Stimulated activated CD4-positive, alpha-beta T cell treated with anti-CD3 and anti-CD28 coated beads, Interleukin-12 subunit alpha, Interleukin-12 subunit beta, amount 100 ng/mL, for 4 hours (primary cell): ENCODE data around the gene C2orf72.
"Not testable (repeated sequence)": the region's sequence is repeated elsewhere in the genome, so short reads cannot be mapped to it uniquely, and the experiment has no call there.

Experiments used
- DNase-seq: peaks from one replicate; pipeline ENCODE4 v3.0.0-alpha.2; 2020

C2orf72 gene

DNA sequence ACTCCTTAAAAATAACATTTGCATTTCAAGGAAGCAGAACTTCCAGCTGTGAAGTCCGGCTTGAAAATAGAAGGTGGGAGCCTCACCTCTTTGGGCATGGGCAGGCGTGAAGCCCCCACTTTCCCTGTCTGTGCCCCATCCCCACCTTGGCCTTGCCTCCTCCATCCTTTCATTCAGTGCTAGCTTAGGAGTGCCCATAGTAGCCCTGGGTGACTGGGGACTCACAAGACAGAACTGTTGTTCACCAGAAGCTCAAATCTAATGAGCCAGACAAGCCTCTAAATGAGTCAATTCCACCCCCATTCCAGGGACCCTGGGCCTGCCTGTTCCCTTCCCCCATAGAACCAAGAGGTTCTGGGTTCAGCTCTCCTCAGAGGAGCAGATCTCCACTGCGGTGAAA is 21.4 kb upstream of the C2orf72 start:
- no peak for DNase-seq

DNA sequence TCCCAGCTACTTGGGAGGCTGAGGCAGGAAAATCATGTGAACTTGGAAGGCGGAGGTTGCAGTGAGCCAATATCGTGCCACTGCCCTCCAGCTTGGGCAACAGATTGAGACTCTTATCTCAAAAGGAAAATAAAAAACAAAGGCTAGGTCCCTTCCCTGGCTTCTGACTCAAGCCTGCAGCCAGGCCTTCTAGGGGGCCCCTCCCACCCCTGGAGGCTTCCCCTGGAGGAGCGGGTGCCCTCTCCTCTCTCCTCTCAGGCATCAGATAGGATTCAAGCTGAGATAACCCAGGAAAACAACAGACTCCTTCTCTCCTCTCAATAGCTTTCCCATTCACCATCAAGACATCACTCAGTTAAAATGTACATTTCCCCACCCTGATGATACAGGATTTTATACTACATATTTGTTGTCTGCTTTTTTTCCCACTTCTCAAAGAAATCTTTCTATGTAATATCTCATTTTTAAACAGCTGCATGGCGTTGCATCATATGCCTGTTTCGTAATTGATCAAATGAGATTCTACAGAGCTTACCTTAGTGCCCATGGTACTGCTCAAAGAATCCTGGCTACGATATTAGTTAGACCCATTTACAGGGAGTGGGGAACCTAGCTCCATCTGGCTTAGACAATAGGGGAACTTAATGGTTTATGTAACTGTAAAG is 20.6 kb upstream of the C2orf72 start:
- DNase-seq: no peak

DNA sequence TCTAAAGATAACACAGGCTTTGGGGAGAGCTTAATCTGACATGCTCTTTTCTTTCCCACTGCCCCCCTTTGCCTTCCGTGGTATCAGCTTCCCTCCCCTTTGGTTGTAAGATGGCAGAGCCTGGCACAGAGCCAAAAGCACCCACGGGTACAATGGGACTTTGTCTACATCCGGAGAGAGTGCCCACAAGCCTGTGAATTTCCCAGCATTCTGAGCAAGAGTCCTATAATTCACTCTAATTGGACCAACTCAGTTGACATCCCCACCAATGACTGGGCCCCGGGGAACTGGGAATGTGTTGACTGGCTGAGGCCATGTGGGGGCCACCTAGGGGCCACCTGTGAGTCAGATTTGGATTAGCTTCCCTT is 20.1 kb upstream of the C2orf72 start:
- no peak for DNase-seq

DNA sequence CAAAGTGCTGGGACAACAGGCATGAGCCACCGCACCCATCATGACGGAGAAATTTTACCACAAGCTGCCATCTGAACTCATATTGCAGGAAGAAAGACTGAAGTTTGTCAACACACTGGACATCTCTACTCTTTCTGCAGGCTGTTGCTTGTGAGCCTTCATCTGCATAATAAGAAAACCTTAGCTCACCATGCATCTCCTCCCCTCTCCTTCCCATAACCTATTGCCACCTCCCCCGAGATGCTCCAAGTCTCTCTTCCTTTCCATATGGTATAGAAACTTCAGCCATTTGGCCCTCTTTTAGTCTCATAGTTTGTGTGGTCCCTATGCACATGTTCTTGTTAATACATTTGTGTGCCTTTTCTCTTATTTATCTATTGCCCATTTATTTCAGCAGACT is 19.1 kb upstream of the C2orf72 start:
- no peak for DNase-seq

DNA sequence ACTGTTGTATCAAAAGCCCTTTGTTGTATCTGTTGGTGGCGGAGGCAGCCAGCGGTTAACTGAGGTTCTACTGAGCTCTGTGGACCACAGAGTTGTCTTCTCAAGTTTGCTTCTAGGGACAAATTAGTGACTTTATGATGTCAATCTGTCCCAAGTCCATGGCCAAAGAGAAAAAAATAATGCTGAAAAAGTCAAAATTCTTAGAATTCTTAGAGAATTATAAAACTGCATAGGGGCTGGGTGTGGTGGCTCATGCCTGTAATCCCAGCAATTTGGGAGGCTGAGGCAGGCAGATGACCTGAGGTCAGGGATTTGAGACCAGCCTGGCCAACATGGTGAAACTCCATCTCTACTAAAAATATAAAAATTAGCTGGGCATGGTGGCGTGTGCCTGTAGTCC is 12.3 kb upstream of the C2orf72 start:
- not testable (repeated sequence) for DNase-seq

DNA sequence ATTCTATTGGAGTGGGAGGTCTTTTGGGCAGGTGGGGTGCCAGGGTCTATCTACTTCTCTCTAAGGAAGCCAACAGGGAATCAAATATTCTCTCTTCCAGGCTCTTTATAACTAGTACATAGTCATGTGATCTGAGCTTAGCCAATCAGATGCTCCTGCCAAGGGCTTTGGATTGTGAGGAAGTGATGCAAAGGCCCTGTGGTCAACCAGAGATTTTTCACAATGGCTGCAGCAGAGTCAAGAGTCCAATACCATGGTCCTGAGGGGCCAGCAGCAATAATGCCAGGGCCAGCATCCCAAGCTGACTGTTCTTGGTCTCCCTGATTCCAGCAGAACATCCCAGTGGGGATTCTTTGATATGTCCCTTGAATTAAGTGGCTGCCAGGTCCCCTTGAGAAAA is 8.4 kb upstream of the C2orf72 start:
- no peak for DNase-seq

DNA sequence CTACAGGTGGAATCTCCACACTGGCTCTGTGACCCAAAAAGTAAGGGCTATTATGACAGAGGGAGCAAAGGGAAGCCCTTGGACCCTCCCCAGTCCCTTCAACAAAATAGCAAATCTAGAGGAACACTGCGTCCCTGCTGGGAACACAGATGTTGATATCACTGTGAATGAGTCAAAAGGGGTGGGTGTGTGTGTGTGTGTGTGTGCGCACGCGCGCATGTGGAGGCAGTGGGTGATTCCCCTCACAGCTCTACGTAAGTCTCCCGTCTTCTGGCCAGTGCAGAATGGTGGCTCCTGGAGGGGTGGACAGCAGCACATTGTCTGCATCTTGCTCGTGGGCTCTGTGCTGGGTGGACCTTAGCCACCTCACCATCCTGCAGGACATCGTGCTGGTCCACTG is 7.8 kb upstream of the C2orf72 start:
- DNase-seq: no peak

DNA sequence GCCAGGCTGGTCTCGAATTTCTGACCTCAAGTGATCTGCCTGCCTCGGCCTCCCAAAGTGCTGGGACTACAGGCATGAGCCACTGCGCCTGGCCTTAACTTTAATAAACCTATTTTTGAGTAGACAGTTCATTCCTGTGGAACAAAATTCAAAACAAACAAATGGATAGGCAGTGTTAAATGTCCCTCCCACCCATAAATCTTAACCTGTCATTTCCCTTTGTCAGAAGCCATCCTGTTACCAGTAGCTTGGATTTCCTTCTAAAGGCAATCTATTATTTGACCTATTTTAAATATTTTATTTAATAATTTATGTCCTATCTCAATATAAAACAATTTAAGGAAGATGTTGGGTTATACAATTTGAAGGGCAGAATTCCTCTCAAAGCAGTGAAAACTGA is 6.6 kb upstream of the C2orf72 start:
- DNase-seq: no peak

DNA sequence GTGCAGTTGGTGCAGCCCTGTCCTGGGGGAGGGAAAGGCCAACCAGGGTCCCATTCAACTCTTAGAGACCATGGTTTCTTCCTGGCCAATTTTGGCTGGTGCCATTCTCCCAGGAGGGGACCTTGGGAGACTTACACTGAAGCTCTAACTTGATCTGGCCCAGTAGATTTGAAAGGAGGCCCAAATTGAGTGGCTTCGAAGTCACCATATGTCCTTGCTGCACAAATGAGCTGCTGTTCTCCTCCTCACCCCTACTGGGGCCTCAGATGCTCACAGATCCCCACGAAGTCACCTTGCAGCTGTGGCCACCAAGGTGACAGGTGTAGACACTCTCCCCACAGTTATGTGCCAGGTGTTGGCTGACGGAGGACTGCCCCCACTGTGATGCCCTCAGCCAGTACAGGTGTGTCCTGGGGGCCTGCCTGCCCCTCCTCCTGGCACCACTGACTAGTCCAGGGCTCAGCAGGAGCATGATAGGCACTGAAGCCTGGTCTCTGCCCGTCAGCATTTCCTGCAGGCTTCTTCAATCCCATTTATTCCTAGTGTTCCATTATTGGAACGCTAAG is 4.7 kb upstream of the C2orf72 start:
- DNase-seq: no peak

DNA sequence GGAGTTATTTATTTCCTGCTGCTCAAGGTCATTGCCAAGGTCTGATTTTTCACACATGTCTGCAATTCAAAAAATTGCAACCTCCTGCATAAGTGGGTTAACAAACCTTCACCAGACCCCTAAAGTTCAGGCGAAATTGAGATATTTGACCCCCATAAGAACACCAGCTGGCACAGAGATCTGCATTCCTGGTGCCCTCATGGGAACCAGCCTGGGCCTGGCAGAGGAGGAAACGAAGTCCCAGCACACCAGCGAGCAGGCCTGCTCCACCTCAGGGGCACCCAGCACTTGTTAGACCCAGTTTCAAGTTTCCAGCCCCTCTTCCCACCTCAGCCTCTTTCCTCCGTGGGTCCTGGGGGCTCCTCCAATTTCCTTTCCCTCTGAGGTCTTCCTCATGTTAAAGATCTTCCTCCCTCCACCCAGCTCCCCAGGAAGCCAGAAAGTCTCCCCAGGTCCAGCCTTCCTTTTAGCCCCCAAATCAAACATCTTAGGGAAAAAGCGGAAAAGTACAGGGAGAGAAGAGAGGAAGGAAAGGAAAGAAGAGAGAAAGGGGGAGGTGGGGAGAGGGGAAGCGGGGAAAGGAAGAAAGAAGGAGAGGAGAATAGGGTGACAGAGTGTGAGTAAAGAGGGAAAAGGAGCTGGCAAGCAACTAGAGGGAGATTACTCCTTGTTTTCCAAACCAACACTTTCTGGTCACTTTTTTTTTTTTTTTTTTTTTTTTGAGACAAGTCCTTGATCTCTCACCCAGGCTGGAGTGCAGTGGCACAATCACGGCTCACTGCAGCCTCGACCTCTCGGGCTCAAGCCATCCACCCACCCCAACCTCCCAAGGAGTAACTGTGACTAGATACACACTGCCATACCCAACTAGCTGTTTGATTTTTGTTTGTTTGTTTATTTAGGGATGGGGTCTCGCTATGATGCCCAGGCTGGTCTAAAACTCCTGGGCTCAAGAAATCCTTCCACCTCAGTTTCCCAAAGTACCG is 3.9 kb upstream of the C2orf72 start:
- DNase-seq: no peak

DNA sequence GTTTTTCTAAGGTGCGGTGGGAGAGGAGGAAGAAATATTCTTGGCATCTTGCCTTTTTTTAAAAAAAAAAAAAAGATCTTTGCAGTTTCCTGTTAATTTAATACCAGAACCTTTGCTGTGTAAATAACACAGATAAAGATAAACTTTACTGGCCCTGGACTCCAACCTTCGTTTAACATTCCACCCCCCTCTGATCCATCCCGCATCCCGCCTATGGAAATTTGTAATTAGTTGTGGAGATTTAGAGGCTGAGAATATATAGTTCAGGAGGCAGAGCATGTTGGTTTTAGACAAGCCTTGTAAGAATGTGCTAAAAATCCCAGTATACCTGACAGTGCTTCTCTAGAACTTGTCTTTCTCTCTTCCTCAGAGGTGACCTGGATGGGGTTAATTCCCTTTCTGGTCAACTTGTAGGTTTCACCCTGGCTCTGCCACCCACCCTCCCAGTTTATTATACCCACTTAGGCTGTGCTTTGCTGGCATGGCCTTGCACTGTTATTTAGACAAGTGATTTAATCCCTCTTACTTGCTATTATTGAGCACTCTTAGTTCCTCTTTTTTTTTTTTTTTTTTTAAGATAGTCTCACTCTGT is 2.9 kb upstream of the C2orf72 start:
- DNase-seq: no peak

DNA sequence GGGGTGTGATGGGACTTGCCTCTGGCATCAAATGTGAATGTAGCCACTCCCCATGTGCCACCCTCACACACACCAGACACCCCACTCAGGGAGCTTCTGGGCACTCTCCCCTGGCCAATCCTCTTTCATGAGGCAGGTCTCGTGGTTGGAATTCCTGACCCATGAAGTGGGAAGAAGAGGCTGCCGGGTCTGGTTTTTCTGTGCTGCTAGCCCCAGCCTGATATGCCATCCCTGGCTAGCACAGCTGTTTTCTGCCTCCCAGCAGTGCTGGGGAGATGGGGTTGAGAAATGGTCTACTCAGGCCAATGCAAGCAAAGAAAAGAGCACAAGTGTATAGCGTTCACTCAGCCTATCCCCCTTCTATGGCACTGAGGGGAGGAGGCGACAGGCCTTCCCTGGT is 1.2 kb upstream of the C2orf72 start:
- DNase-seq: no peak

DNA sequence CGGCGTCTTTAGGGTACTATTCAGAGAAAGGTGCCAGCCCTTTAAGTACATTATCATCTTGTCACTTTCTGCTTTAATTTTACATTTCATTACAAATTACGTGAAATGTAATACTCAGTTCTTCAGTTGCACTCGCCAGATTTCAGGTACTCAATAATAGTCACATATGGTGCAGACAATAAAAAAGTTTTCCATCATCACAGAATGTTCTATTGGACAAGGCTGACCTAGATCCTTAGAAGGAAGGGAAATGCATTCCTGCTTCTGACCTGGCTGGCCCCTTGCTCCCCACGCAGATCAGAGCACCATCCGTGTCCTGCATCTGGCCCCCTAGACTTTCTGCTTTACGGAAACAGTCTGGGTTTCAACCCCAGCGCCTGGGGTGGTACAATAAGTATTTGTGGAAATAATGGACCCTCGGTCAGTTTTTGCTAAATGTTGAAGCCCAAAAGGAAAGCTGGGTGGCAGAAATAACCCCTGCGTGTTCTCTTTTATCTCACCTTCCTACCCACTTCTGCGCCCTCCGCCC is 681 bp upstream of the C2orf72 start:
- no peak for DNase-seq

DNA sequence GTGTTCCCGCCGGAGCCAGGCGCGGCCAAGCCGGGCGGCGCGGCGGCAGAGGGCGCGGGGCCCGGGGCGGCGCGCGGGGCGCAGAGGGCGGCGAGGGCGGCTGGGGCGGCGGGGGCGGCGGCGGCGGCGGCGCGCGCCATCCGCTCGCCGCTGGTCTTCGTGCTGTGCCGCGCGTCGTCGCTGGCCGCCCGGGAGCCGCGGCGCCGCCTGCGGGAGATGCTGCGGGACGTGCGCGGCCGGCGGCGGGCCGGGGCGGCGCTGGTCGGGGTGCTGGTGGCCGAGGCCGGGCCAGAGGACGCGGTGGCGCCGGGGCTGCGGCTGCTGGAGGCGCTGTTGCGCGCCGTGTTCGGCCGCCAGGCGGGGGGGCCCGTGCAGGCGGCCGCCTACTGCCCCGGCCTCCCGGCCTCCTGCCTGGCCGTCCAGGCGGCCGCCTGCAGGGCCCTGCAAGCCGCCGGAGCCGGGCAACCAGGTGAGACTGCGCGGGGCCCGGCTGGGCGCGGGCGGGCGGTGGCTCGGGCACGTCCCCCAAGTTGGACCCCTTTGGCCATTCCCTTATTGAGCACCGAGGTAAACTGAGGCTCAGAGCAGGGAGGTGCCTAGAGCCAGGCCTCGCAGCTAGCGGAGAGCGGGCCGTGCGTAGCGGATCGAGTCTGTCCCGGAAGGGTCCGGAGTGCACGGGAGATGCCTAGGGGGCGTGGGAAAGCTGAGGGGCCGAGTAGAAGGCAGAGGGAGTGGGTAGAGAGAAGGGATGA is 584 bp downstream of the C2orf72 start:
- DNase-seq: no peak

DNA sequence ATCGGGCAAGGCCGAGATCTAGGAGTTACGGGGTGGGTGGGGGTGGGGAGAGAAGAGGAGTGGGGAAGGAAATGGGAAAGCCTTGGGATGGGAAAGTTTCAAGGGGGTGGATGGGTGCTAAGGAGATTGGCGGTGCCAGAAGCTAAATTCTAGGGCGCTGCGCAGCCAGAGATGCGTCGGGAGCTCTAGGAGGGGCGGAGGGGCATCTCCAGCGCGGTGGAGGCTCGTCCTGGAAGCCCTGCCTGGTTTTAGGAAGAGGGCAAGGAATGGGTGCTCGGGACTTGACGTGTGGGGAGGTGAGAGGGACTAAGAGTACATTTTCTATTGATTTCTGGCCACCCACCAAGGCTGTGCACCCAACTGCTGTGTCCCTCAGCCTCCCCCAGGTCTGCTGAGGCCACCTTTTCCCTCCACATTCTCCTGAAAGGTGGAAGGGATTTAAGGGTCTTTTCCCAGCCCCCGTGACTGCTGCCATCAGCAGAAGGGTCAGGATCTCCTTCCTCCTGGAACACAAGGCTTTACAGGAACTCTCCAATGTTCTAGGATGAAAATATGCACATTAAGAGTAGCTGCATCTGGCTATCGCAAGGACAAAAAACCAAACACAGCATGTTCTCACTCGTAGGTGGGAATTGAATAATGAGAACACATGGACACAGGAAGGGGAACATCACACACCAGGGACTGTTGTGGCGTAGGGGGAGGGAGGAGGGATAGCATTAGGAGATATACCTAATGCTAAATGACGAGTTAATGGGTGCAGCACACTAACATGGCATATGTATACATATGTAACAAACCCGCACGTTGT is 1.4 kb downstream of the C2orf72 start:
- DNase-seq: no peak

DNA sequence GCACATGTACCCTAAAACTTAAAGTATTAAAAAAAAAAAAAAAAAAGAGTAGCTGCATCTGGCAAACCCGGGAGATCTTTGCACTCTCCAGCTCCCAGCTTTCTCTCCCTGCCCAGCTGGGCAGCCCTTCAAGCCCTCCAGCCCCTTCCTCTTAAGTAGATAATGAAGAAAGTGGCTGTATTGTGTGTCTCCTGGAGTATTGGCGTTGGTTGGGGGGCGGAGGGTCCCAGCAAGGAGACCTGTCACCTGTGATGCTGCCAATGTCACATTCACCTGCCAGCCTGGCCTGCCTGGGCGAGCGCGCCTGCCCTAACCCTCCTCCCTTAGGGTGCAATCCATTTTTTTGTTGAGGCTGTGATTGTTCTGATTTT is 2.0 kb downstream of the C2orf72 start:
- no peak for DNase-seq

DNA sequence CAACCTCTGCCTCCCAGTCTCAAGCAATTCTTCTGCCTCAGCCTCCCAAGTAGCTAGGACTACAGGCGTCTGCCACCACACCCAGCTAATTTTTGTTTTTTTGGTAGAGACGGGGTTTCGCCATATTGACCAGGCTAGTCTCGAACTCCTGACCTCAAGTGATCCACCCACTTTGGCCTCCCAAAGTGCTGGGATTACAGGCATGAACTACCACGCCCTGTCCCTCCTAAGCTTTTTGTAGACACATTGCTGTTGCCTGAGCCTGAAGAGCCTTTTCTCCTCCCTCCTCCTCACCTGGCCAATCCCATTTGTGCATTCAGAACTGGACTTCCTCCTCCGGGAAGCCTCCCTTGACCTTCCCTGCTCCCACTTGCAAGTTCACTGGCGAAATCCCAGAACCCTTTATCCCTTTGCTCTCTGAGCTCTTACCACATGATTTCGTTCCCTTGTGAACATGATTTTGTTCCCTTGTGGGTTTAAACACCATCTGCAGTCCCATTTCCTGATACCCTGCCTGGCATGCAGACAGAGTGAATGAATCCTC is 2.6 kb downstream of the C2orf72 start:
- DNase-seq: no peak

DNA sequence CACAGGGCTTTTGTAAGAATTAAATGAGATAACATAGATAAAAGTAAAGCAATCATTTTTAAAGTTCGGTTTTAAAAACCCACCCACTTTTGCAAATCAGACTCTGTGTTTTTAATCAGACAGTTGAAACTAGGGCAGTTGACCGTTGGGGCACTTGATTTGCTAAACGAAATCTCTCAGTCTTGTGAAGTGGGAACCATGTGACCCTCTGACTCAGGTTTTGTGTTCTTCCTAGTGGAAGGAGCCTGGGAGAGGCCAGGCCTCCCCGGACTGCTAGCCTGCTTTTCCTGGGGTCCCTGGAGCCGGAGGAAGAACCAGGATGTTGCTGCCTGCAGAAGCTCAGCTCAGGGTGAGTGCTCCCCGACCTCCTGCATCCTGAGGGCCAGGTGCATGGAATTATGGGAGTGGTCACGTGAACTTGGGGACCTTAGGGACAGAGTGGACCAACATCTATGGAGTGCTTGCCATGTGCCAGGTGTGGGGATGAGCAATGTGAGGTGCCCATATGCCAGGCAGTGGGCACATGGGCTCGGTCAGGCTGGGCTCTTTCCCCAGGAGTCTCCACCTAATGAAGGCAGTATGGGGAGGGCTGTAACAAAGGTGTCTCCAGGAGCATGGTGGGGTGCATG is 3.9 kb downstream of the C2orf72 start:
- DNase-seq: no peak

DNA sequence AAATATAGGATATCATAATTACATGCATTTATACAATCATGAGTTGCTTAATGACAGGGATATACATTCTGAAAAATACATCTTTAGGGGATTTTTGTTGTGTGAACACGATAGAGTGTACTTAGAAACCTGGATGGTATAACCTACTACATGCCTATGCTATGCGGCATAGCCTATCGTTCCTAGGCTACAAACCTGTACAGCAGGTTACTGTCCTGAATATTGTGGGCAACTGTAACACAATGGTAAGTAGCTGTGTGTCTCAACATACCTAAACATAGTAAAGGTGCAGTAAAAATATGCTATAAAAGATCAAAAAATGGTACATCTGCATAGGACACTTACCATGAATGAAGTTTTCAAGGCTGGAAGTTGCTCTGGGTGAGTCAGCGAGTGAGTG is 6.5 kb downstream of the C2orf72 start:
- no peak for DNase-seq

DNA sequence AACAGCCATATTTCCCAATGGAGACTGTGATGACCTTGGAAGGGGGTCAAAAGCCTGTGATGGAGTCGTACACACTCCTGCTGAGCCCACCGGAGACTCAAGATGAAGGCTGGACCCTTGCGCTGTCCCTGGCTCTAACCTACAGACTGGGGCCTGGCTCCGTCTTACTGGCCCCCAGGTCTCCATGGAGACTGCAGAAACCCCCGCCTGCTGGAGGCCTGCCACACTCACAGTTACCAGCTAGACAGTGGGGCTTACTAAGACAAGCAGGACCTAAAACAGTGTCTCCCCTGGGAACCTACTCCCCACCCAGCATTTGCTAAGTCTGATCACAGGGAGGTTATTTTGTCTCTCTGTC is 9.6 kb downstream of the C2orf72 start:
- DNase-seq: no peak

DNA sequence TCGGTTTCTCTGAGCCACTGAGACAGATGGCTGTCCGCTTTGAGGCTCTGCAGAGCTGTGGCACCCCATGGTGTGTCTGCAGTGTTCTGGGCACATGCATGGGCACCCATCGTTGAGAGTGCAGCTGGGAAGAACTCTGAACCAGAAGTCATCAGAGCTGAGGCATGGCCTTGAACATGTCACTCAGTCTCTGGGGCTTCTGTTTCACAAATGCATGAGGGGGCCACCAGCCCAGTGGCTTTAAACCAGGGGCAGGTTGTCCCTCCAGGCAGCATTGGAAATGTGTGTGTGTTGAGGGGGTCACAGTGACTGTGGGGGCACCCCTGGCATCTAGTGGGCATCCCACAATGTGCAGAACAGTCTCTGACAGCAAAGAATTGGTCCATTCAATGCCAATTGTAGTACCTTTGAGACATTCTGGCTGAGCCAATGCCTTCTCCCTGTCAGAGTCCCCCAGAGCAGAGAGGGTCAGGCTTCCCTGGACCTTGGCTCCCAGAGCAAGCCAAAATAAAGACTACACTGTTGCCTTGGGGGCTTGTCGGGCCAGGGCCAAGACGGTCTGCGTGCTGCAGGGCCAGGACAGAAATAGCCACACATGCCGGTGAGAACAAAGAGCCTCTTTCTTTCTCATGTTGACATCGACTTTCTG is 10.1 kb downstream of the C2orf72 start:
- no peak for DNase-seq
